ENCODE data around the gene LPP.

DNA sequence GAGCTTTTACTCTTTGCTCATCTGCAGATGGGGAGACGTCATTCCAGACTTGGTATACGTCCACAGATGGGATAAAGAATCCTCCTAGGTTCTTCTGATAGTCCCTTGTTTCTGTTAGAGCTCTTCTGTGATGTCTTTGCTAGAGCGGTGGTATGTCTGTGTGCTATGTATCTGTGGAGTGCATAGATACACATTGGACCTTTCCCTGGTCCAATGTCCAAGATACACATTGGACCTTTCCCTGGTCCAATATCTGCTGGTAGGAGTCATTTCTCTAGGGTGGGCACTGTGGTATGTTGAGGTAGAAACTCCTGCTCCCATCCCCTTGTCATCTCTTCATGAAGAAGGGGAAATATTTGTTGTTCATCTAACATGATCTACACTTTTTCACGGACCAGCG is 47.5 kb upstream of the LPP start:
- TF ChIP-seq EP300 (IDR thresholded peaks at IDR 0.05) (no peak), KDM1A (IDR thresholded peaks at IDR 0.05; ENCODE audit: low read depth) (no peak), POLR2A (IDR thresholded peaks at IDR 0.05; ENCODE audit: low read length) (no peak), GATA3 (IDR thresholded peaks at IDR 0.05; ENCODE audit: borderline replicate concordance) (no peak), FOSL2 (IDR thresholded peaks at IDR 0.05) (no peak), FOSL2 (CRISPR knock-in tag; IDR thresholded peaks at IDR 0.05) (no peak), KDM5A (IDR thresholded peaks at IDR 0.05) (no peak), HDAC2 (IDR thresholded peaks at IDR 0.05) (no peak), RAD21 (conservative IDR thresholded peaks at IDR 0.05 in 1 of 2, IDR thresholded peaks at IDR 0.05 in 1 of 2) (no peak), PBX3 (IDR thresholded peaks at IDR 0.05) (no peak)
- TF ChIP-seq, protein P1, sequence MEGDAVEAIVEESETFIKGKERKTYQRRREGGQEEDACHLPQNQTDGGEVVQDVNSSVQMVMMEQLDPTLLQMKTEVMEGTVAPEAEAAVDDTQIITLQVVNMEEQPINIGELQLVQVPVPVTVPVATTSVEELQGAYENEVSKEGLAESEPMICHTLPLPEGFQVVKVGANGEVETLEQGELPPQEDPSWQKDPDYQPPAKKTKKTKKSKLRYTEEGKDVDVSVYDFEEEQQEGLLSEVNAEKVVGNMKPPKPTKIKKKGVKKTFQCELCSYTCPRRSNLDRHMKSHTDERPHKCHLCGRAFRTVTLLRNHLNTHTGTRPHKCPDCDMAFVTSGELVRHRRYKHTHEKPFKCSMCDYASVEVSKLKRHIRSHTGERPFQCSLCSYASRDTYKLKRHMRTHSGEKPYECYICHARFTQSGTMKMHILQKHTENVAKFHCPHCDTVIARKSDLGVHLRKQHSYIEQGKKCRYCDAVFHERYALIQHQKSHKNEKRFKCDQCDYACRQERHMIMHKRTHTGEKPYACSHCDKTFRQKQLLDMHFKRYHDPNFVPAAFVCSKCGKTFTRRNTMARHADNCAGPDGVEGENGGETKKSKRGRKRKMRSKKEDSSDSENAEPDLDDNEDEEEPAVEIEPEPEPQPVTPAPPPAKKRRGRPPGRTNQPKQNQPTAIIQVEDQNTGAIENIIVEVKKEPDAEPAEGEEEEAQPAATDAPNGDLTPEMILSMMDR (IDR thresholded peaks at IDR 0.05), result no peak
